Activated CD4-positive, alpha-beta T cell treated with anti-CD3 and anti-CD28 coated beads, Interleukin-2, amount 50 U/mL, for 48 hours (primary cell): ENCODE measurements around the gene DEGS2.

Source experiments
- DNase-seq, 2 experiments: peaks; one replicate each; pipeline ENCODE4 v3.0.0-alpha.2; 2020

DEGS2 gene

DNA sequence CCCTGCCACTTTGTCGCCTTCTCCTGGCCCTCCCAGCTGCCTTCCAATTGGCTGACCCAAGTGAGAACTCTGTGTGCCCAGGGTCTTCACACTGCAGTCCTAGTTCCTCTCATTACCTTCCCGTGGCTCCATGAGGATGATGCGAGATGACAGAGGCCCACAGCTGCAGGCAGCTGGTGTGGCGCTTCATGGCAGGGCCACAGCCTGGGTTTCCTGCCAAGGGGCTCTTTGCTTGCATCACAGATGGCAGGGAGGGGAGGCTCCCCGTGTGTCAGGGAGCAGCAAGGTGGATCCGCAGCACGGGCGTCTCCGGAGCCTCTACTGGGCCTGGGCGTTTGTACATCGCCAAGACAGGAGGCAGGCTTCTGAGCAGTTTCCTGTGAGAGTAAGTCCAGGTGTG, 28.9 kb downstream of the DEGS2 start:
- no peak for DNase-seq

DNA sequence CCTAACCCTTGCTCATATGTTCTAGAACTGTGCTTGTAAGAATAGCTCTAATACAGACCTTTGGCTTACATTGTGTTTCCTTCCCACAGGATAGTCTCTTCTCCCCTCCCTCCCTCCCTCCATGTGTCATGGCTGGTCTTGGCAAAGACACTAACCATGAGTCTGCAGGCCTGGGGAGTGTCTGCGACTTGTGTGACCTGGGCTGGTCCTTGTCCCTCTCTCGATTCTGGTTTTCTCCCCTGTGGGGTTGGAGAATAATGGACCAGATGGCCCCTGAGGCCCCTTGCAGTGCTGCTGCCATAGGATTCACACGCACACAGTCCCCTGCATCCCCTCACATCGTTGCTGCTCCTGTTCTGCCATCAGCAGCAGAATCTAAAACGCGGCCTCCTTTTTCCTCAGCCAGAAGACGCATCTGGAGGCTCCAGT, 30.3 kb downstream of the DEGS2 start:
- DNase-seq = no peak

DNA sequence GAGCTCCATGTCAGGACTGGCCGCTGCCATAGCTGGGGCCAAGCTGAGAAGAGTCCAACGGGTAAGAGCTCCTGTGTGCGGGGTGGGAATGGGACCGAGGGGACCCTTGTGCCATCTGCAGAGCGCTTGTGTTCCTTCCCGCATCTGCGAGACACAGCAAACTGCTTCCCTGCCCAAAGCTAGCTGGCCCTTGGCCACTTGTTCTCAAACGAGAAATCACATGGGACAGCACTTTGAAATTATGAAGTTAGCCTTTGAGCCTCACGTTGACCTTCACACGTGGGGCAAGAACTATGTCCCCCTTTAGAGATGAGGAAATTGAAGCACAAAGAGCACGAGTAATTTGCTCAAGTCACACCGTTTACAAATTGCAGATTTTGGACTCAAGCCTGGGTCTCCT, 30.8 kb downstream of the DEGS2 start:
- DNase-seq = no peak

DNA sequence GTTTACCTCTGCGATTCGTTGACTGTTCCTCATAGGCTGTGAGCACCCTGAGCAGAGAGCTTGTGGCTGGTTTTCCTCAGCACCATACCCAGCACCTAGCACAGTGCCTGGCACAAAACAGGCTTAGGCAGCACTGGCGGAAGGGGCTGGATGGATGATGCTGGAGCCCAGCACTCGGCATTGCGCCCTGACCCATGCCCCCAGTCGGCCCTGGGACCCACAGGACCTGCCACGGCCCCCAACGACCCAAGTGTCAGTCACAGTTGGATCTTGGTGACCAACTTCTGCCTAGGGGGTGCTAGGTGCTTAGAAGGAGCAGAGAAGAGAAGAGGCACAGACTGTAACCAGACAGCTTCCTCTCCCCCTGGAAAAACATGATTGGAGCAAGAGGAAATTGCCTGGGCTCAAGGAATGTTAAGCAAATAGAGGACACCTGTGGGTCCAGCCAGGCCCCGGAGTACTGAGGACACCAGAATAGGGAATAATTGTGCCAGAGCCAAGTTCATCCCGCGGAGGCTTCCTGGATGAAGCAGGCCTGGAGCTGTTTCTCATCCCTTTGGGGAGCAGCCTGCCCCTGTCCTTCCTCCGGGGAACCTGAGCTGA, 31.5 kb downstream of the DEGS2 start:
- no peak for DNase-seq

DNA sequence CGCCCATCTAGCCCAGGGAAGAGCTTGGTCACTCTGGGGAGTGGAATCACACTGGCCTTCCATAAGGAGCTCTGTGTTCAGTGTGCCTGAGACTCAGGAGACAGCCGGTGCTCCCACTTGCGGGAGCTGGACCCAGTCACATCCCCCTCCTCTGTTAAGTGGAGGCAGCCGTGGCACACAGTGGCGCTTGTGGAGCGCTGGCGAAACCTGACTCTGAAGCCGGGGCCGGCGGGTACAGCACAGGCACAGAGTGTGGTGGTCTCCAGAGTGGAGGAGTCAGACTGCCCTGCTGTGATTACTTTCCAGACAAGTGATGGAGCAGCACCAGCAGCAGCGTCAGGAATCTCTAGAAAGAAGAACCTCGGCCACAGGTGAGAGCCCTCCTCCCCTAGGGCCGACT, 33.0 kb downstream of the DEGS2 start:
- DNase-seq = no peak

DNA sequence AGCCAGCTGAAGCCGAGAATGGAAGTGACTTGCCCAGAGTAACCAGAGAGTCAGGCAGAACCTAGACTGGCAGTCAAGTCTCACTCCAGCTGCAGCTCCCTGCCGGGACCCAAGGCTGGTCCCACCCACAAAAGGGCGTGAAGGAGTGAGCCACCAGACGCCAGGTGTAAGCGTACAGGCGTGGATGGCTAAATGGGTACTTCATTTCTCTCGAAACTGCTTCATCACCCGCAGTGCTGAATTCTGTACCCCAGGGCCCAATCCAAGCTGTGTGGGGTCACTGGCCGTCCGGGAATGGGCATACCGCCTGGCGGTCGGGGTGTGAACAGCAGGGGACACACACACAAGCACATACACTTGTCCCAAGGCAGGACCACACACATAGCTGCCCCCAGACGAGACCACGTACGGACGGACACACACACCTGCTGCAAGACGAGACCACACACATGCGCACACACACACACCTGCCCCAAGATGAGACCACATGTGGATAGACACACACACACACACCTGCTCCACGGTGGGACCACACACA, 34.8 kb downstream of the DEGS2 start:
- DNase-seq = no peak

DNA sequence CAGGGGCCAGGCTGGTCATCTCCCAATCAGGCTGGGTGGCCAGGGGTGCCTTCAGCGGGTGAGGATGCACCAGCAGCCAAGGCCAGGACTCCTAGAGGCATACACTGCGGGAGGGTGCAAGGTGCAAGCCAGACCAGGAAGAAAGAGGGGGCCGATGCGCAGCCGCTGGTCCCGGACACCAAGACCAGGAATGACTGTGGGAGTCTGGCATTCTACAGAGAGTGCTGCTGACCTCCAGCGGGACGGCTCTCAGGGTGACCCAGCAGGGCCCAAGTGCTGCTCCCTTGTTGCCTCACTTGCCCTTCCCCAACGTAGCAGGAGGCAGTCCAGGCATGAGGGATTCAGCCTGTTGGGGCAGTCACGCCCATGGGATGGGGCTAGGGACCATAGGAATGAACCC, 35.8 kb downstream of the DEGS2 start:
- DNase-seq = no peak

DNA sequence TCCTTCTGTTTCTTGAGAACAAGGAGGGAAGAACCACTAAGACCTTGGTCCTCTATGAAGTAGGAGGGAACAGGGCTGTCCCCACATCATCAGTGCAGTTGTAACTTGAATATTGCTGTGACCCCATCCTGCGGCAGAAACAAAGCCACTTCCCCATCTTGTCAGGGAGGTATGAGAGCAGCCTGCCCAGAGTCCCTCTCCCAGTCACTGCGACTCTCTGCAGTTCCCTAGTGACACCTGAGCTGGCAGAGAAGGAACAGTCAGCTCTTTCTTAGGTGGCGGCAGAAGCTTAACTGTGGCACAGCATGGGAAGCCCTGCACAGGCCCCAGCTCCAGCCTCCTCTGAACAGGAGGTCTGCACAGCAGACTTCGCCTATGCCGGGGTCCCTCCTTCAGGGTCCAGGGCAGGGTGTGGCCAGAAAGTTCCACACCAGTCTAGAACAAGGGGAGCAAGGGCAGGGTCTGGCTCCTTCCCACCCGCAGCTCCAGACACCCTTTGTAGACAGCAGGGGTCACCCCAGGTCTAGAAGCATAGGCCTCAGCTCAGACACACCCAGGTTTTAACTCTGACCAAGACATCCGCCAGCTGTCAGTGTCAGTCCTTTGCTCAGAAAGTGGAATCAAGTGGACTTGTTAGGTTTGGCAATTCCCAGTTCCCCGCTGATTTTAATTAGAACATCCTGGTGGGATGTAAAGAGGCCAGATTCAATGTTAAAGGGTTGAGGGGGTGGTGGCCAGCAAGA, 36.8 kb downstream of the DEGS2 start:
- no peak for DNase-seq

DNA sequence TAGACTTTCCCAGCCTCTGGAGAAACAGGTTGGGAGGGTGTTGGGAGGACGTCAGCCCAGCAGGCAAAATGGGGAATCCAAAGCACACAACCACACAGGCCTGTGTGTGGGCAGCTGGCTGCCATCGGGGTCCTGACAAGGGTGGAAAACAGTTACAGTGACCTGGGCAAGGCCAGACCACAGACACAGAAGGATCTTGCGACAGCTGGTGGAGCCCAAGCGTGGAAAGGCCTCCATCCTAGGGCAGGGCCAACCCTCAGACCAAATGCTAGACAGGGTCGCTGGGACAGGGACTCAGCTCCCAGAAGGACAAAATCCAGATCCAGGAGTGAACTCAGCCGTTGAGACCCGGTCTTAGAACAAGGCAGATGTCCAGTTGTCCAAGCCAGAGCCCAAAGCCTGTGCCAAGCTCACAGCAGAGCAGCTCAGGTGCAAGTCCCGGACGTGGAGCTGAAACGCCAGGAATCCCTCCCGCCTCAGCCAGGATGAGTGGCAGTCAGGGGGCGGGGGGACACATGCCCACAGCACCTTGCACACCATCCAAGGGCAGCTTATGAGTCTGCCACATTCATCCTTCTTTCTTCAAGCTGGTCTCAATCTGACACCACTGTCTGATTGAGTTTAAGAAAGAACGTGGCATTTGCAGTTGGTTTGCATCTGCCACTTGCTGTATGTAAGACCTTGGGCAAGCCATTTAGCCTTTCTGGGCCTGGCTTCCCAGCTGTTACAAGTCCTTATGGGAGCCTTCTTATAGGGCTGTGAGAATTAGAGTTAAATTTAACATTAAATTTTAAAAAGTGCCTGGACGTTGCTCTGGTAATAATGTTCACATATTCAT, 37.6 kb downstream of the DEGS2 start:
- DNase-seq = no peak

DNA sequence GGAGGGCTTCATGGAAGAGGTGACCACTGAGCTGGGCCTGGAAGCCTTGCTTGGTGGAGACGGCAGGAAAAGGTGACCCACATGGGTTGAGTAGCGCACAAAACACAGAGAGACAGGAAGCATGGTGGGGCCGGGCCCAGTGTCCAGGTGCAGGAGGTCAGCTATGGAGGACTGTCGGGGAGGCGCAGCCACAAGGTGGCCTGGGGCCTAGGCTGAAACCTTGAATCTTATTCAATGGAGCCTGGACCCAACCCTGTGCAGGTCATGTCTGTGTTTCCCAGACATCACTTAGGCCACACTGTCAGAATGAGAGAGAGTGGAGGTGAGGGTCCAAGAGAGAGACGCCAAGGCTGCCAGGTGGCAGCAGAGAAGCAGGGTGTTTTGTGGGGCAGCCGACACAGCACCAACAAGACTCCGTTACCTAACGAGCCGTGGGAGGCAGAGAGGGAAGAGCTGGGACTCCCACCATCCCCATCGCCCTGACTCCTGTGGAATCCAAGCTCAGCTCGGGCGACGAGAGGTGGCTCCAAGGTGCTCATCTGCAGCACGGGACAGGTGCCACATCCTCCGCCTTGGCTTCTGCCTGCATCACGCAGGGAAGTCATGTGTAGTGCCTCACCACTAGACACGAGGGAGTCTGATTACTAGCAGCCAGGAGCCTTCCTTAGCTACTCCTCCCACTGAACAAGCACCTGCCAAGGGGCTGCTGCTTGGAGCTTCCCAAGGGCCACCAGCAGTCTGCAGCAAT, 38.7 kb downstream of the DEGS2 start:
- DNase-seq = no peak

DNA sequence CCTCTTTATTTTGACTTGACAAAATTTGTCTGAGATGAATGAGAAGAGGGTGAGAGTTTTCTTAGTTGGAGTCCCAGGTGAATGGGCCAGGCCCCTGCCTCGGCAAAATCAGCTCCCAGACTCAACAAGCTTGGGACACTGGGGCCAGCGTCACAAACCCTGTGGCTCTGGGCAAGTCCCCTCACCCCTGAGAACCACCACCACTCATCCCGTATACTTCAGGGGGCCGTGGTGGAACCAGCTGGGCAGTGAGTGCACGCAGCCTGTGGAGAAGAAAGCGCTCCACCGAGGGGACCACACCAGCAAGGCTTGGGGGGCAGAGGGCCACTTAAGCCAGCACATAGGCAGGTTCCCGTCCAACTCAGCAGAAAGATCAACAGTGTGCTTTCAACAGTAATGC, 40.2 kb downstream of the DEGS2 start:
- DNase-seq = no peak

DNA sequence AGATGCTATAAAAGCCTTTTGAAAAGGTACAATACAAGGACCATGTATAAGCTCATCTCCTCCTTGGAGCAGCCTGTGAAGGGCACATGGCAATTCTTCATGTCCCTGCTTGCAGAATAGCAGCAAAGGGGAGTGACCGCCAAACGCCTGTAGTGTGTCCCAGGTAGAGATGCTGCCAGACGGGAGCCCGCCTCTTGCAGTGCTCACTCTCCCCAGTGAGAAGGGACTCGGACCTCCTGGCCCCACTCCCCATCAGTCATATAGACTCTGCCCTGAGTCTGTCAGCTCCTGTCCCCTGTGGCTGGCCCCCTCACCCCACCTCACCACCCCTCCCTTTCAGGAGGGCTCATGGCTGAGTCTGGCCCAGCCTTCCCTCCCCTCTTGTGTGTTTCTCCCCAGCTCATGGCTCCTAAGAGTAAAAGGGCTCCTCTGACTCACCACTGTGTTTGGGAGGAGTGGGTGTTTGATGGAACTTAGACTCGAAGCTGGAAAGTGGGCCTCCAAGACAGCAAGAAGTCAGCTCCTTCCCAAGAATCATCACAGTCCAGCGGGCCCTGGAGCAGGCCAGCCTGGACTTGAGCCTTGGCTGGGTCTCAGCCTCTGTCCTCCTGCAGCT, 40.9 kb downstream of the DEGS2 start:
- DNase-seq = no peak

DNA sequence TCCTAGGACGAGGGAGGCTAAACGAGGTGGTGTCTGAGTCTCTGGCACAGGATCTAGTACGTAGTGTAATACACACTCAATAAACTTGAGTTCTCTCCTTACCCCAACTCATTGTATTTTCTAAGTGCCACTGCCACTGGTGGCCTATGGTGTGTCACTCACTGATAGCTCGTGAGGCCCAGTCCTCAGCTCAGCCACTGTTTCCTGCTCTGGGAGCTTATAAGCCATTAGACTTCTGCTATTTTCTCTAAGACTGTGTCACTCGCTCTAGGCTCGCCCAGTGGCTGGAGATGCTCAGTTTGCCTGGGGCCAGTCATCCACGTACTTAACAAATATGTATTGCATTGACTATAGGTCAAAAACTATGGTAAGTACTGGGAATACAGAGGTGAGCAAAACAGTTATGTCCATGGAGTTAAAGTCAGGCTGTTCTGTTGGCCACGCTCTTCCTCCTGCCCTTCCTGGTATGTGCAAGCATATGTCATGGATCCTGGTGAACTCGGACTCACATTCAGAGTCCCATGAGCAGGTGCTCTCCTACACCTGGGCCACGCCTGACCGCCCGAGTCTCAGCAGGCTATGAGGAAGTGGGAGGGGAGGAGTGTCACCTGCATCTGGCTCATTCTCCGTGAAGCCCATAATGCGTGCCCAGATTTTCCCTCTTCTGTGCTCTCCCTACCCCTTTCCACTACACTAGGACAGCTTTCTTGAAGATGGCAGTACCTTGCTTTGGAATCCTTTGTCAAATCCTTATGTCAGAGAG, 41.6 kb downstream of the DEGS2 start:
- no peak for DNase-seq

DNA sequence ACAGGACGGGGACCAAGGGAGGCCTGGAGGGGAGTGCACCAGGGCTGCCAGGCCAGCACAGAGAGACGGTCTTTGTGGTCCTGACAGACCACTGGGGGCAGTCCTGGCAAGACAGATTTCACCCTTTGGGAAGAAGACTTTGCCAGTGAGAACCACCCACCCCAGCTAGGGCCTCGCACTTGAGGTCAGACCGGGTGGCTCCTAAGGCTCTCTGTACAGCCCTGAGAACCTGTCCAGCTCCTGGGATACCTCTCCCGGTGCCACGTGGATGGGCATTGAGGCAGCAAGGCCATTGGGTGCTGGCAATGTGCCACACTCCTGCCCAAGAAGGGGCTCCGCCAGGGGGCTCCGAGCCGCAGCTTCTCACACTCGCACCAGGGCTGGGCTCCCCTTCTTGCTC, 42.4 kb downstream of the DEGS2 start:
- DNase-seq = no peak

DNA sequence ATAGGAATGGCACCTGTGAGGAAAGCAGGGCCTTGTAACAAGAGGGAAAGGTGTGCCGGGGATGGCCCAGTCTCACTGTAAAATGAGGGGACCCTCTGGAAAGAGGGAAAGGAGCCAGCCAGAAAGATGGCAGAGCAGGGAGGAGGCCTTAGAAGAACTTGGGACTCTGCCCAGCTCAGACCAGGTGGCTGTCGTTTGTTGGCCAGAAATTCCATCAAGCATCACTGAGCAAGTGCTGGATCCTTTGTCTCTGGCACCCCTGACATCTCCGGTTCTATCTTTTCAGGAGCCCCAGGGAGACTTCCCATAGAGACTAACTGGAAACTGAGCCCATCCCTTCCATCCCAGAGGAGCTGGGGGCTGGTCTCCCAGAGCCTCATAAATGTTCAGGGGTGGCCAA, 43.3 kb downstream of the DEGS2 start:
- DNase-seq = no peak

DNA sequence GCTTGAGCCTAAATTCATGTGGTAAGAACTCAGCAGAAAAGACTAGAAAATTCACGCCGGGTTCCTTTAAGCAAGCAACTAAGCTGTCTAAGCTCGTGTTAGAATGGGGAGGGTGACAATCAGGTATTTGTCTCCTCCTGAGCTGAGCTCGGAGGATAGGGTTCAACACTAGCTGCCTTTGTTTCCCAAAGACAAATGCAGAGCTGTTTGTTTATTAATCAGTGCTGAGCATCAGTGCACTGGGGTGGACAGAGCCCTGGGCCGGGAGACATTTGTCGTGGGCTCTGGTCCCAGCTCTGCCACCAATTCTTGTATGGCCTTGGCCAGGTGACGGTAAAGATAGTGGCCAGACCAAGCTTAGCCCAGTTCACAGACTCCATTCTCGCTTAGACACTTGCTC, 43.7 kb downstream of the DEGS2 start:
- DNase-seq = no peak

DNA sequence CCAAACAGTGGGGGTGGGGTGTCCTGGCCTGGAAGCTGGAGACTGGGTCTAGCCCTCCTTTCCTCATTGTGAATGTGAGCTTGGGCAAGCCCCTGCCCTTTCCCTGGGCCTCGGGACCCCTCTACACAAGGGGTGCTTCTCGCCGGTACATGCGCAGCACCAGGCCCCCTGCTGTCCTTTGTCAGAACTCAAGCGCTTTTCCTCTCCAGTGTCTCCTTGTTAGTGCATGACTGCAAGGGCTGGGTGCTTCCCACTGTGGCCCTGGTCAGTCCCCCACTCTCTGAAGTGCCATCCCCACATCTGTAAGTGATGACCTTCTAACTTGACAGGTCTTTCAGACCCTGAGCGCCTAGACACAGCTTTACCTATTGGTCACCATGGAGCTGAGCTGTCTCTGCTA, 44.2 kb downstream of the DEGS2 start:
- DNase-seq = no peak

DNA sequence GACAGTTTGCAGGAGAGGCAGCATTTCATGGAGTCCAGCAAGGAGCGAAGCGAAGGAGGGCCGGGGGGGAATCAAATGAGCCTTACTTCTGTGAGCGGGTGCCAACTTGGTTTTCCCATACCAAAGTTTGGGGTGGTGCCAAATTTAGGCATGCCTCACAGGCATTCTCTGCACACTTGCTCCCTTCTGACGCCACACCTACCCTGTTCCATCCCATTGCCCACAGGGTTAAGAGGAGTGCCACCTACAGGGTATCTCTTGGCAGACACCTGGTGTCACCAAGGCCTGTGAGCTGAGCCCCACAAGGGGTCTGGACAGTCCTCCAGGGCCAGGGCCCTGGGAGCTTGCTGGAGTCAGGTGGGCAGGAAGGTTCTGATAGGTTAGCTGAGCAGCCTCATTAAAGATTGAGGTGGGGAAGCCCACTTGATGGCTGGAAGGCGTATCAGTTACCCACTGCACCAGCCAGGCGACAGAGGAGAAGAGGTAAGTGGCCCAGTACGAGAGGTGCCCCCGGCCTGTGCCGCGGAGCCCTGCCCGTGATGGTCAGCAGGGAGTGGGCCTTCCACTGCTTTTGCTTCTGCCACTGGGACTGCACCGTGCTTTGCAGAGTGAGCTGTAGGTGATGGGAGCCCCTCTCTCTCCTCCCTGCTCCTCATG, 45.2 kb downstream of the DEGS2 start:
- no peak for DNase-seq

DNA sequence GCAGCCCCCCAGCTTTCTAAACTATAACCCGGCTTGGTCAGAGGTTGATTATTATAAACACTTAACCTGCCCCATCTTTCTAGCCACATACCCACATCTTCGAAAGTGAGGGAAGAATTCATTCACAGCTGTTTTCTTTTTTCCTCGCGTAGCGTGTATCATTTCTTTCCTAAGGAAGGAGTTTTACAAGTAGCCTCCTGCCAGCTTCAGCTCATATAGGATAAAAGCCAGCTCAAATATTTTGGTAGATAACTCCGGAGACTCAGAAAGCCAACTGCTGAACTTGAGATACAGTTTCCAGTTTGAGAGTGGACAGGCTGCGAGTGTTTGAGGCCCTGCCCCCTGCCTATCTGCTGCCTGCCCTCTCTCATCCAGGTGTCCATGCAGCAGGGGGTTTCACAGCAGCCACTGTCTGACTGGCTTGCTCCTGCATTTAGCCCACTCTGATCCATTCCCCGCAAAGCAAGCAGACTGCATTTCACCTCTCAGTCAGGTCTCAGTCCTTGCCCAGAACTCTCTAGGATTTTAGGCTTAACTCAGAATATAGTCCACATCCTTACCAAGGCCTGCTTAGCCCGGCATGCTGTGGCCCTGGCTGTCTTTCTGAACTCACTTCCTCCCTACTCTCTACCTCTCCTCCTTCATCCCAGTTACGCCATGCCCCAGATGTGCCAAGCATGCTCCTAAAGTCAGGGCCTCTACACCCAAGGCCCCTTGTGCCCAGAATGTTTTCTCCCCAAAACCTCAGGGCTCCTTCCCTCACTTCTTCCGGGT, 47.3 kb downstream of the DEGS2 start:
- DNase-seq = no peak

DNA sequence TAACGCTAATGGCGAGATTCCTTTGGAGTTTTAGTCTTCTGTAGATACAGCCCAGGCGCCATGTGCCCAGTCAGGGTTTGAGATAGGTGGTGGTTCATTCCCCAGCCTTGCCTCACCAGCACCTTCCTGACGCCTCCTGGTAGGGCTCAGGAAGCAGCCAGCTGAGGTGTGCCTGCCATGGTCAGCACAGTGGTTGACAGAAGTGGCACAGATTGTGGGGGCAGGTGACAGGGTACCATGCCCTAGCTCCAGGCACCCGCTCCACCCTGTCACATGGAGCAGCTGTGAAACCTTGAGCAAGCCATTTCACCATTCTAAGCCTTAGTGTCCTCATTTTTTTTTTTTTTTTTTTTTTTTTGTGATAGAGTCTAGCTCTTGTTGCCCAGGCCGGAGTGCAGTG, 48.6 kb downstream of the DEGS2 start:
- no peak for DNase-seq

DNA sequence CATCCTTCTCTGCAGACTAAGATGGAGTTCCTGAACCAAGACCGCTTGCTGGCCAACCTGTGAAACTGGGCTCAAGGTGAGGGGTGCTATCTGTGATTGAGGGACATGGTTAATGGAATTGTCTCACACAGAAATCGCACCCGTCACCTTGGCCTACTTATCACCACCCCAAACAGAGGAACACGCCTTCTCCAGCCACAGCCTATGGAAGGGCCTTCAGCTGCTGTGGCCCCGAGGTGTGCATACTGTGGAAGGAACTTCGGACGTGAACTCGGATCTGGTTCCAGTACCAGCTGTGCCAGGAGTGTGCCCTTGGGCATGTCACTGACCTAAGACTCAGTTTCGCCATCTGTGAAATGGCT, 49.9 kb downstream of the DEGS2 start:
- DNase-seq = no peak
